NCI-H2171 treated with DMSO at 0.1 percent for 48 hours (cell line): Measurements from ENCODE around the gene C11orf52.
"Not testable (repeated sequence)": the region's sequence is repeated elsewhere in the genome, so short reads cannot be mapped to it uniquely, and the experiment has no call there.

ENCODE experiments used
- DNase-seq: peaks from one replicate; lab custom pipeline; 2025; lab: John Stamatoyannopoulos, UW

C11orf52 gene

DNA sequence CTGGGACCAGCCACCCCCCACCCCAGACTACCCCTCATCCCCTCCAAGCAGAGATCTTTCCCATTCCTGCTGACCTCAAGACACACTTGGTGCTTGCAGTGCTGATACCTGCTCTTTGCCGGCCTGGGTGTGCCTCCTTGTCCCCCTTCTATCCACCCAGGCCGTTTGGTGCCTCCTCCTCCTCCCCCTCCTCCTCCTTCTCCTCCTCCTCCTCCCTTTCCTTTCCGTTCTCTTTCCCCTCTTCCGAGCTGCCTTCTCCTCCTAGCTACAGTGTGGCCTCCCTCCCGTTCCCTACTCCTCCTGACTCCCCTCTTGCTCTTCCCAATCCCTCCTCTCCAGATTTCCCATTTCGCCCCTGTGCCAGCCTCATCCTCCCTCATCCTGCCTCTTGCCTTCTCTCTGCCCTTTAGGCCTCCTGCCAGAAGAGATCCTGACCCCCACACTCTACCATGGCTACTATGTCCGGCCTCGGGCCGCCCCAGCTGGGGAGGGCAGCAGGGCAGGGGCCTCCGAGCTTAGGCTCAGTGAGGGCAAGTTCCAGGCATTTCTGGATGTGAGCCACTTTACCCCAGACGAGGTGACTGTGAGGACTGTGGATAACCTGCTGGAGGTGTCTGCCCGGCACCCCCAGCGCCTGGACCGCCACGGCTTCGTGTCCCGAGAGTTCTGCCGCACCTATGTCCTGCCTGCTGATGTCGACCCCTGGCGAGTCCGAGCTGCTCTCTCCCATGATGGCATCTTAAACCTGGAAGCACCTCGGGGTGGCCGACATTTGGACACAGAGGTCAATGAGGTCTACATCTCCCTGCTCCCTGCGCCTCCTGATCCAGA is 5.5 kb upstream of the C11orf52 start:
- no peak for DNase-seq

- DNase-seq = no peak
These were observed 4.7 kb upstream of the C11orf52 start for GRCh38 chr11:111913997-111914396.

- DNase-seq = no peak
These were observed 1.9 kb upstream of the C11orf52 start for GRCh38 chr11:111916768-111917167.

- DNase-seq = no peak
These were observed 1.4 kb upstream of the C11orf52 start for GRCh38 chr11:111917312-111917711.

- DNase-seq = no peak
These were observed 925 bp upstream of the C11orf52 start for GRCh38 chr11:111917788-111918187.

- DNase-seq = no peak
These were observed 2.2 kb downstream of the C11orf52 start for GRCh38 chr11:111920908-111921307.

DNA sequence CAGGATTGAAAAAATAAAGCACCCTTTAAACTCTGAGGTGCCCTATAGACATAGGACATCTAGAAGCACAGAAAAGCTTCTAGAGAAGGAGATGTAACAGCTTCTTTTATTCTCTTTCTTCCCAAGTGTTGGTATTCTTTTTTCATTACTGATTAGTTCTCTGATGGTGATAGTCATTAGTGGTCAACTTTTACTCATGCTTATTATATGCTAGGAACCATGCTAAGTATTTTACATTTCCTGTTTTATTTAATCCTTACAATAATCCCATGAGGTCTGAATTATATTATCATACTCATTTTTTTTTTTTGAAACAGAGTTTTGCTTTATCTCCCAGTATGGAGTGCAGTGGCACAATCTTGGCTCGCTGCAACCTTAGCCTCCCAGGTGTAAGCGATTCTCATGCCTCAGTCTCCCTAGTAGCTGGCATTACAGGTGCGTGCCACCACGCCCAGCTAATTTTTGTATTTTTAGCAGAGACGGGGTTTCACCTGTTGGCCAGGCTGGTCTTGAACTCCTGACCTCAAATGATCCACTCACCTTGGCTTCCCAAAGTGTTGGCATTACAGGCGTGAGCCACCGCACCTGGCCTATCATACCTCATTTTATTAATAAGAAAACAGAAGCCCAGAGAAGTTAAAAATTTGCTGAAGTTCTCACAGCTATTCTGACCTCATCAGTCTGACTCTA is 3.0 kb downstream of the C11orf52 start:
- no peak for DNase-seq

- no peak for DNase-seq
These were observed 4.1 kb downstream of the C11orf52 start for GRCh38 chr11:111922803-111923202.

GRCh38 chr11:111923351-111923788 is 4.7 kb downstream of the C11orf52 start:
- no peak for DNase-seq

GRCh38 chr11:111923951-111924350 is 5.2 kb downstream of the C11orf52 start:
- DNase-seq = no peak

DNA sequence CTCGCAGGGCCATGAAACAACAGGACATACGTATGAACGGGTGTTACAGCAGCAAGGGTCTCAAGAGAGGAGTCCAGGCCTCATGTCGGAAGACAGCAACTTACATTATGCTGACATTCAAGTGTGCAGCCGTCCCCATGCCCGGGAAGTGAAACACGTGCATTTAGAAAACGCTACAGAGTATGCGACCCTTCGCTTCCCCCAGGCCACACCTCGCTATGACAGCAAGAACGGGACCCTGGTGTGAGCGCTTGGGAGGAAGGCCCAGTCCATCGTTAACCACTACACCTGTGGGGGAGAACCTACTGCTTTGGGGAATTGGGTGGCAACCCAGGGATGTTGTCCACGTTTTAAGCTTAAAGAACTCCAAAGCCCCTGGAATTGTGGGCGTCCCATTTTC is 7.2 kb downstream of the C11orf52 start:
- no peak for DNase-seq

DNA sequence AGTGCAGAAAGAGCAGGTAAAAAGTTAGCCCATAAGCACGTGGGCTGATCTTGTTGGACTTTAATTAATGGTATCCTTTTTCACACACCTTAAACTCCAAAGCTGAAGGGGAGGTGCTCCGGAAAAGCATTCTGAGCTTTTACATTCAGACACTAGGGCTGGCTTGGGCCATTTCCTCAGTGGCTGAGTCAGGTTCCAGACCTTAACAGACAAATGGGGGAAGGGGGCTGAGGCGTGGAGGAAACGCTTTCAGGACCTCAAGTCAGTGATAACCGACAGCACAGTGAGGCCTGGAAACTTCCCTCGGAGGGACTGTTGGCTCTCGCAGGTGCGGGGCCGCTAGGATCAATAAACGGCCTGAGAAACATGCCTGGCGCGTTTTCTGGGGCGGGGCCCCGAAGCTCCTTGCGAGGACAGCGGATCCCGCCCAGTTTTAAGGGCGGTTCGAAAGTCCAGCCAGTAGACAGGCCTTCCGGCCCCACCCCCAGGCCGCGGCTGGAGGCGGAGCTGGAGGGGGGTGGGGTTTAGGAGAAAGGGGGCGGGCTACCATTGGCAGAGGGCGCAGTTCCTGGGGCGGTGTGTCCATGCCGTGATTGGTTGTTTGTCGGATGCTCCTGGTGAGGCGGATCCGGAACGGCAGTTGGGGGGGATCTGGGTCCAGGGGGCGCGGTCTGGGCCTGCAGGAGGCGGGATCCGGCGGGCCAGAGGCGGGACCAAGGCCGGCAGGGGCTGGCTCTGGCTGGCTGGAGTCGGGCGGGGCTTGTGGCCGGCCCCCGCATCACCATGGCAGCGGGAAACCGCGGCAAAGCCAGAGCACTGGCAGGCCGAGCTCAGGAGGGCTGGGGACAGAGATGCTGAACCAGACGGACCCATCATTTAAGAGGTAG is 8.0 kb downstream of the C11orf52 start:
- peak; percentile 98 for DNase-seq

DNA sequence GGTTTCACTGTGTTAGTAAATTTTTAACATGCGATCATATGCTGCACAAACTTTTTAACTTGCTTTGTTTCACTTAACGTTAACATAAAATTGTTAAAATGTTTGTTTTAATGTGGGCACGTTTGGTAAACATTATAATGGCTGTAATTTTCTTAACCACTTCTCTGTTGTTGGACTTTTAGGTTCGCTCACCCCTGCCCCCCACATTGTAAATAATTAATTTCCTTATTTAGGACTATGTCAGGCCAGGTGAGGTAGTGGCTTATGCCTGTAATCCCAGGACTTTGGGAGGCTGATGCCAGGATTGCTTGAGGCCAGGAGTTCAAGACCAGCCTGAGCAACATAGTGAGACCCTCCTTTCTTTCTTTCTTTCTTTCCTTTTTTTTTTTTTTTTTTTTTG is 11.8 kb downstream of the C11orf52 start:
- no peak for DNase-seq

GRCh38 chr11:111932611-111932950 is 13.9 kb downstream of the C11orf52 start:
- no peak for DNase-seq

- DNase-seq = not testable (repeated sequence)
These were observed 14.5 kb downstream of the C11orf52 start for GRCh38 chr11:111933176-111933575.

- no peak for DNase-seq
These were observed 15.2 kb downstream of the C11orf52 start for GRCh38 chr11:111933872-111934271.

- no peak for DNase-seq
These were observed 15.6 kb downstream of the C11orf52 start for GRCh38 chr11:111934306-111934705.

- DNase-seq = no peak
These were observed 16.8 kb downstream of the C11orf52 start for GRCh38 chr11:111935317-111936039.

GRCh38 chr11:111936040-111936540 is 17.4 kb downstream of the C11orf52 start:
- no peak for DNase-seq

DNA sequence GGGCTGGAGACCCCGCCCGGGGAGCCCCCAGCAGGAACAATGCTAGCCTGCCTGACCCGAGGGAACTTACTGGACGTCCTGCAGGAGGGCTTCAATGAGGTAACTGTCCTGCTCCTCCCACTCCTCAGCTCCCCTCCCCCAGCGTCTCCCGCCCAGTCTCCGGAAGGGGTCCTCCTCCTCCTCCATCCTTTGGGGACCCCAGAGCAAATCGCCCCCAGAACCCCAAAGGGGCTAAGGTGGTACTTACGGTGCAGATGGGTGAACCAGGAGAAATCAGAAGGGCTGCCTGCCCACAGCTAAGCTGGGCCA is 18.7 kb downstream of the C11orf52 start:
- DNase-seq = no peak

DNA sequence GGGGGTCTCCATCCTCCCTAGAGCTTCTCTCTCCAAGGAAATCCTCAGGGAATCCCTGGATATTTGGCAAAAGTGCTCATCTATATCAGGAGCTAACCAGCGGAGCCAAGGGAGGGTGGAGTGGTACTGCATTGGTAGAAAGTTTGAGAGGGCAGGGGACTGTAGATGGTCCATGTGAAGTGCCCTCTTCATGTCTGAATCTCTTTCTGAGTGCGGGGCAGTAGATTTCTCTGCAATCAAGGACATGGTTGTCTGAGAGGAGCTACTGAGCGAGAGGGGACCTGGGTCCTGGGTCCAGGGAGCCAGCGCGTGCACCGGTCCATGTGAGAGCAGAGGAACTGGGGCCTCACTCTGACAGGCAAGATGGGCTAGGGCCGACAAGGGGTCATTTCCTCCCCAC is 19.1 kb downstream of the C11orf52 start:
- no peak for DNase-seq

GRCh38 chr11:111938687-111939160 is 20.0 kb downstream of the C11orf52 start:
- DNase-seq = no peak
